Activated naive CD8-positive, alpha-beta T cell (primary cell): ENCODE results near the gene IQGAP3.

ENCODE experiments used
- H3K27ac Mint-ChIP-seq: one replicate; pipeline ENCODE4 v1.8.0; 2021; ENCODE audit warnings: mixed read lengths
- H3K27me3 Mint-ChIP-seq: one replicate; pipeline ENCODE4 v1.8.0; 2021; ENCODE audit warnings: mixed read lengths
- H3K36me3 Mint-ChIP-seq: one replicate; pipeline ENCODE4 v1.8.0; 2021; ENCODE audit warnings: mixed read lengths
- H3K4me1 Mint-ChIP-seq: one replicate; pipeline ENCODE4 v1.8.0; 2021; ENCODE audit warnings: low read depth, mixed read lengths
- H3K4me3 Mint-ChIP-seq: one replicate; pipeline ENCODE4 v1.8.0; 2021; ENCODE audit warnings: mild to moderate bottlenecking, mixed read lengths
- H3K9me3 Mint-ChIP-seq: one replicate; pipeline ENCODE4 v1.8.0; 2021; ENCODE audit warnings: low read depth, mixed read lengths

Gene IQGAP3

GRCh38 chr1:156489166-156489934 lies 83.0 kb downstream of the IQGAP3 start:
- H3K27me3 Mint-ChIP-seq = no peaks in the 10 kb centered on the region
- peaks cover 84% of the 10 kb centered on the region for H3K4me1 Mint-ChIP-seq
- no peaks in the 10 kb centered on the region for H3K9me3 Mint-ChIP-seq
- peak overlapping the region; percentile 79 for H3K4me3 Mint-ChIP-seq
- peak overlapping the region; percentile 95 for H3K27ac Mint-ChIP-seq
- no peaks in the 10 kb centered on the region for H3K36me3 Mint-ChIP-seq

DNA sequence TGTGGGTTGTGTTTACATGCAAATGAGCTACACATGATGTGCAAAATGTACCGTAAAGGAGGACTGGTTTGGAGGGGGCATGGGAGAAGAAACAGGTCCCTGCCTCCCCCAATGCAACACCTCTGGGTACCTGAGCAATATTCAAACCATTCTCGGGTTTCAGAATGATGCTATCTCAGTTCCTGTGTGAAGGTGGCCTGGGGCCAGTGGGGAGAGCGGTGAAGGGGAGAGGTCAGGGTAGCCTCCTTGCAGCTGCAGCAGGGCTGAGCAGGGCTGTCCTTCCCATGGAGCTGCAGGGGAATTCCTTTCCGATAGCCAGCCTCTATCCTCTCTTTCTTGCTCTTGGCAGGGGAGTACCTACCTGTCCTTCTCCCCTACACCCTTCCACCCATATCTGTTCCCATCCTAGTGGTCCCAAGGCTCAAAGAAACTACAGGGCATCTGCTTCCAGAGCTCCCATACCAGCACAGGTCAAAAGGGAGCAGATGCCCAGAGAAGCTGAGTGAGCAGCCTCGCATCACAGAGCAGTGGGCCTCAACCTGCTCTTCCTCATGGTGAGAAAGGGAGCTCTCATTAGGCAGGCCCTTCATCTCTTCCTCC lies 83.7 kb downstream of the IQGAP3 start:
- Mint-ChIP-seq H3K36me3 (no peaks in the 10 kb centered on the region), H3K4me1 (peaks cover 82% of the 10 kb centered on the region), H3K27ac (peak overlapping the region; percentile 95), H3K9me3 (no peaks in the 10 kb centered on the region), H3K4me3 (peak overlapping the region; percentile 79), H3K27me3 (no peaks in the 10 kb centered on the region)

- Mint-ChIP-seq H3K4me3 (peak overlapping the region; percentile 79), H3K27me3 (no peaks in the 10 kb centered on the region), H3K27ac (peak overlapping the region; percentile 95), H3K36me3 (no peaks in the 10 kb centered on the region), H3K9me3 (no peaks in the 10 kb centered on the region), H3K4me1 (peaks cover 77% of the 10 kb centered on the region)
These were observed 84.5 kb downstream of the IQGAP3 start for GRCh38 chr1:156487862-156488261.

DNA sequence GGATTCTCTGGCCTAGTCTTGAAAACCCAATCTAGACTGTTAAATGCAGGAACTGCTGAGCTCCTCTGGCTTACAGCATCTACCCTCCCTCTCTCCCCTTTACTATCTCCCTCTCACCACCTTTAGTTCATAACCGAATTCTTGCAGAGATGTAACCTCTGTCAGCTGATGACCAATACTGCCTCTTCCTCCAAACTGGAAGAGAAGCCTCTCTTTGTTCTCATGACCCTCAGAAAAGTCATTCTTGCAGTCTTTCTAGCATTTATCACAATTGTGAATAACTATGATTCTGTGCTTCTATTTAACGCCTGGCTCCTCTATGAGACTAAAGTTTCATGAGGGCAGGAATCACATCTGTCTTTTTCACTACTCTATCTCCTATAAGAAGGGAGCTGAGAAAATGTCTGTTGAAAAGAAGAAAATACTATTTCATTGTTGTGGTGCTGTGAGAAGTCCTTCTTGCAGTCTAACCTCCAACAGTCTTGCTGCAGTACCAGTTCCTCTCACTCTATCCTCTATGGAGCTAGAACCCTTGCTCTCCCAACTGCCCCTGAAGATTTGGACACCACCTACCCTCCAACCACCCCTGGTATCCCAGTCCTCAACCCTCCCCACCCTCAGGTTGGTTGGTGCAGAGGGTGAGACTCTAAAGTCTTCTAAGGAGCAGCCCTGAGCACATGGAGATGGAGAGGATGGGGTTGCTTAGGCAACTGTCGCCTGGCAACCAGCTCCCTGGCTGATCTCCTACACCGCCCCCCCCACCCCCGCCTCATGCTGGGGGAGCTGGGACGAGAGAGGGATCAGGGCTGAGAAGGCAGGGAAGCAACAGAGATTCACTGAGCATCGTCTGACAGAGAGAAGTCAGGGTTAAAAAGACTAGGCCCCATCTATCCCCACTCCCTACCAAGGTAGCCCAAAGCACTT lies 85.7 kb downstream of the IQGAP3 start:
- H3K27ac Mint-ChIP-seq = peak overlapping the region; percentile 95
- H3K36me3 Mint-ChIP-seq = peaks cover 2% of the 10 kb centered on the region
- H3K9me3 Mint-ChIP-seq = no peaks in the 10 kb centered on the region
- peaks cover 77% of the 10 kb centered on the region for H3K4me1 Mint-ChIP-seq
- H3K27me3 Mint-ChIP-seq = no peaks in the 10 kb centered on the region
- peak overlapping the region; percentile 43 for H3K4me3 Mint-ChIP-seq

GRCh38 chr1:156485984-156486383 lies 86.4 kb downstream of the IQGAP3 start:
- Mint-ChIP-seq H3K4me1 (peaks cover 77% of the 10 kb centered on the region), H3K27ac (no peak overlapping the region), H3K4me3 (no peak overlapping the region), H3K27me3 (no peaks in the 10 kb centered on the region), H3K9me3 (no peaks in the 10 kb centered on the region), H3K36me3 (peaks cover 3% of the 10 kb centered on the region)

DNA sequence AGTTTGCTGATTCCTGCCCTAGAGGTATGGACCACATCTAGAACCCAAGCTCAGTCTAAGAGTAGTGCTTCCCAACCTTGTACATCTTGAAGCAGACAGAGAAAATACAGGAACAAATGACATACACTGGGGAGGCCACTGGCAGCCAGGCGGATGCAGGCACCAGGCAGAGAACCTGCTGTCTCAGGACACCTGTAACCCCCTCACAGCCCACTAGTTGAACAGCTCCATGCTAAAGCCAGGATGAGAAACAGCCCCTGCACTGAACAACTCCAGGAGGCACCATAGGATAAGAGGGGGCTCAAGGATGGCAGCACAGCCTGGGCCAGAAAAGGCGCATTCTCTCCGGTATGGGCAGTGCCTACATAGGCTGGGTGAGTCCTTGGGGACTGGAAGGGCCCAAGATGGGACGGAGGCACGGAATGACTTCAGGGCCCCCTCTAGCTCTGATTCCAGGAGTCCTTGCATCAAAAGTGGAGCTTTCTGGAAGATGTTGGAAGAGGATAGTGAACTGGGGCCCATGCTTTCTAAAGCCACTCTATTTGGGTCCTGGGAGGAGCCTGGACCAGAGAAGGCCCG lies 87.8 kb downstream of the IQGAP3 start:
- Mint-ChIP-seq H3K4me3 (no peak overlapping the region), H3K27me3 (no peaks in the 10 kb centered on the region), H3K27ac (peak overlapping the region; percentile 66), H3K36me3 (peaks cover 6% of the 10 kb centered on the region), H3K9me3 (no peaks in the 10 kb centered on the region), H3K4me1 (peaks cover 73% of the 10 kb centered on the region)

DNA sequence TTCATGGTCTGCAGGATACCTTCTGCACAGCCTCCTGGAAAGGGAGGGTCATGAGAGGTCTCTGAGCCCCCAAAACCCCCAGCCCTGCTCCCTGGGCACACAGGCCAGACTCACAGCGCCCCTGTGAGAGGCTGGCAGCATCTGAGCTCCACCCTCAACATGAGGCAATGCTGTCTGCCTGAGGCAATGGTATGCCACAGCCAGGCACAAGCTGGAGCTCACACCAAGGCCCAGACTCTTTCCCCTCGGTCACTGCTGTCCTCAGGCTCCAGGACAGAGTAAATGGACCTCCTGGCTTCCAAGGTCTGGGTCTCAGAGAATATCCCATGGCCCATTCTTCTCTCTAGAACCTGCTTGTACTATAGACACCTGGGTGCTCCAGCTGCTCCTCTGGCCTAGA lies 89.0 kb downstream of the IQGAP3 start:
- H3K9me3 Mint-ChIP-seq = no peaks in the 10 kb centered on the region
- H3K27me3 Mint-ChIP-seq = no peaks in the 10 kb centered on the region
- peaks cover 62% of the 10 kb centered on the region for H3K4me1 Mint-ChIP-seq
- H3K36me3 Mint-ChIP-seq = peaks cover 6% of the 10 kb centered on the region
- H3K4me3 Mint-ChIP-seq = no peak overlapping the region
- H3K27ac Mint-ChIP-seq = peak overlapping the region; percentile 77

GRCh38 chr1:156482276-156482675 lies 90.1 kb downstream of the IQGAP3 start:
- no peak overlapping the region for H3K4me3 Mint-ChIP-seq
- peaks cover 6% of the 10 kb centered on the region for H3K36me3 Mint-ChIP-seq
- H3K9me3 Mint-ChIP-seq = no peaks in the 10 kb centered on the region
- H3K27ac Mint-ChIP-seq = peak overlapping the region; percentile 58
- no peaks in the 10 kb centered on the region for H3K27me3 Mint-ChIP-seq
- H3K4me1 Mint-ChIP-seq = peaks cover 50% of the 10 kb centered on the region

GRCh38 chr1:156481527-156481926 lies 90.8 kb downstream of the IQGAP3 start:
- H3K4me1 Mint-ChIP-seq = peaks cover 48% of the 10 kb centered on the region
- H3K9me3 Mint-ChIP-seq = no peaks in the 10 kb centered on the region
- H3K27me3 Mint-ChIP-seq = no peaks in the 10 kb centered on the region
- H3K4me3 Mint-ChIP-seq = peak overlapping the region; percentile 14
- H3K36me3 Mint-ChIP-seq = peaks cover 6% of the 10 kb centered on the region
- H3K27ac Mint-ChIP-seq = peak overlapping the region; percentile 85

GRCh38 chr1:156480411-156481192 lies 91.8 kb downstream of the IQGAP3 start:
- Mint-ChIP-seq H3K4me1 (peaks cover 45% of the 10 kb centered on the region), H3K27me3 (no peaks in the 10 kb centered on the region), H3K27ac (peak overlapping the region; percentile 82), H3K9me3 (no peaks in the 10 kb centered on the region), H3K36me3 (peaks cover 10% of the 10 kb centered on the region), H3K4me3 (peak overlapping the region; percentile 15)

DNA sequence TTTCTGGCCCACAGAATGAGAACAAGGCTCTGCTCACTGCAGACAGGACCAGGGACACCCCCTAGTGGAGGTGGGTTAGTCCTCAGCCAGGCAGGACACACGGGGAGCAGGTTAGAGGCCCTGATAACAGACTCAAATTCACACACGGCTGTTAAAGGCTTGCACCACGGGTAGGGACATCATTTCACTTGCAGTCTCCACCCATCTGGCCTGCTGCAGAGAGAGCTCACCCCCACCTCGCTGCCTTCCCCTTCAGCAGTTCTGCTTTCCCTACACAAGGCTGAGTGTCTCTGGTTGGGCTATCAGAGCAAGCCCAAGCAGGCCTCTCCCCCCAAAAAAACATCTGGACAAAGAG lies 92.4 kb downstream of the IQGAP3 start:
- Mint-ChIP-seq H3K27me3 (no peaks in the 10 kb centered on the region), H3K4me3 (no peak overlapping the region), H3K36me3 (peaks cover 10% of the 10 kb centered on the region), H3K9me3 (no peaks in the 10 kb centered on the region), H3K27ac (no peak overlapping the region), H3K4me1 (peaks cover 45% of the 10 kb centered on the region)

DNA sequence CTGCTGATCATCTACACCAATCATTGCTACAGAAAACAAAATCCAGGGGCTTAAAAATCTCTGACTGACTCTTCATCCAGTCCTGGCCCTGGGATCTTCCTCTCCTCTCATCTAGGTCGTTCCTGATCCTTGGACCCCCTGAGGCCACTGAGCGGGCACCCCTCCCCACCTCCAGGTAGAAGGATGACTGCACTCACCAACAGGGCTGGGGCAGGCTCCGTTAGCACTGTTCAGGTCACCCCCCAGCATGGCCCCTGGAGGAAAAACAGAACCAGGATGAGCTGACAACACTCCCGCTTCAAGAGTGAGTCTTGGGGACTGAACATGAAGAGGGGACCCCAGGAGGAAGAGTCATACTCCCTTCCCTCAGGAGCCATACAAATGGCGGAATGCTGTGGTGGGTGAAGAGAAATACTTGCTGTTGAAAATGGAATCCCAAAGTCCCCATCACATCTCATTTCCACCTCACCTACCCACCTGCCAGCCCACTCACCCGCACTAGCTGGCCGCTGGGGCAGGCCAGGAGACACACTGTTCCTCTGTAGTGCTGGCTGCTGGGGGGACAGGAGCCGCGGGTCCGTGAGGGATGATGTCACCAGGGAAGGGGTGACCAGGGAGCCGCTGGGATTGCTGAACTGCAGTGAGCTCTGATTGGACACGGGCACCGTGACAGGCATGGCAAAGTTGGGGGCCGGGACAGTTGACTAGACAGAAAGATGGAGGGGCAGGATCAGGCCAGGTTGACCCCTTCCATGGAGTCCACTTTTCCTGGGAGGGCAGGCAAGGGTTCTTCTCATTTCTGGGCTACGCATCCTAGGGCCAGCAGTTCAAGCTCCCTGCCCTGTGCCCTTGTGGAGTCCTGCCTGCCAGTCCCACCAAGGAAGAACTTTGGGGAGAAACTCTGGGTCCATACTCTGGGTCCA lies 93.0 kb downstream of the IQGAP3 start:
- H3K36me3 Mint-ChIP-seq = peaks cover 10% of the 10 kb centered on the region
- no peak overlapping the region for H3K27ac Mint-ChIP-seq
- no peaks in the 10 kb centered on the region for H3K27me3 Mint-ChIP-seq
- H3K4me3 Mint-ChIP-seq = no peak overlapping the region
- H3K9me3 Mint-ChIP-seq = no peaks in the 10 kb centered on the region
- peaks cover 41% of the 10 kb centered on the region for H3K4me1 Mint-ChIP-seq

GRCh38 chr1:156478250-156478627 lies 94.1 kb downstream of the IQGAP3 start:
- H3K36me3 Mint-ChIP-seq = peaks cover 10% of the 10 kb centered on the region
- peaks cover 36% of the 10 kb centered on the region for H3K4me1 Mint-ChIP-seq
- H3K4me3 Mint-ChIP-seq = no peak overlapping the region
- H3K9me3 Mint-ChIP-seq = no peaks in the 10 kb centered on the region
- no peaks in the 10 kb centered on the region for H3K27me3 Mint-ChIP-seq
- H3K27ac Mint-ChIP-seq = no peak overlapping the region
